ENCODE results near the gene PIAS4. TPM values are rescaled to one million over a fixed set of nuclear protein-coding genes. Genes with fewer than 3 reads are reported as not detected.
A peak's percentile ranks its signal among the peaks of the same experiment; 100 is the strongest.

Gene PIAS4
- total and polyA plus RNA-seq, 10 of the 15 experiments (the other 5 are each of a cell fraction or from before 2014, with no cell fraction given) = 0.13 to 25.1 (median 11.3) TPM

DNA sequence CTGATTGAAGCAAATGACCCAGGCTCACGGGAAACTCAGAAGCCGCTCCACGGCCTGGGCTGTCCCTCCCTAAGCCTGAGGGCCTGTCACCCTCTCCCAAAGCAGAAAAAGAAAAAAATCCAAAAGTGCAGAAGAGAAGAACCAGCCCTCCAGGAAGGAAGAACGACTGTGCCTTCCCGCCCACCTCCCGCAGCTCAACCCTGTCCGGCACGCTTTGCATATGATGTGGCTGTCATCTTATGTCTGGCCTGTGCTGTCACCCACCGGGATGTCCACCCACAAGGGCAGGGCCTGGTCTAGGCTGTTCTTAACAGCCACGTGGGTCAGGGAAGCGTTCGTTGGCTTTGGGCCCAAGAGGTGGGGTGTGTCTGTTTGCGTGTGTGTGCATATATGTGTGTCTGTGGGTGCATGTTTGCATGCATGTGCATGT lies 45.5 kb downstream of the PIAS4 start:
- CTCF ChIA-PET = no interaction called here
- H3K4me3 ChIP-seq = no peak overlapping the region
- H3K36me3 ChIP-seq (ENCODE audit: control insufficient read depth in 2 of 2, insufficient read depth in 2 of 2, low read length in 1 of 2) = peaks cover 27 to 52% of the 10 kb centered on the region in 2 experiments
- peaks cover 13% of the 10 kb centered on the region; the same call in 1 of the 2 replicates for H4K20me1 ChIP-seq (ENCODE audit: control insufficient read depth, insufficient read depth)
- RAD21 ChIA-PET (ENCODE audit: unreplicated experiment) = no interaction called here
- H3K79me2 ChIP-seq (ENCODE audit: control insufficient read depth, insufficient read depth, low read length) = peaks cover 56% of the 10 kb centered on the region
- ATAC-seq = peak; percentile 13; the same call in 1 of the 3 replicates
- POLR2A ChIA-PET = interaction anchor here (0.5 kb wide), 1 partner anchor 52 kb away, joined by 6 read pairs; no protein-coding TSS in a partner anchor
- H3K4me2 ChIP-seq (ENCODE audit: control insufficient read depth, insufficient read depth) = peak overlapping the region; percentile 27
- in situ Hi-C loops (cut with MboI) (no loop called here), intact Hi-C loops (cut with micrococcal nuclease; ENCODE audit: unreplicated experiment) (no loop called here)
- H3K4me1 ChIP-seq (ENCODE audit: control insufficient read depth, insufficient read depth, low read length) = peaks cover 3% of the 10 kb centered on the region; the same call in 1 of the 2 replicates
- no peaks in the 10 kb centered on the region for H3K9me3 ChIP-seq (replicated peaks; ENCODE audit: control insufficient read depth, insufficient read depth, low read length)
- TF ChIP-seq EP300 (IDR thresholded peaks at IDR 0.05; ENCODE audit: borderline replicate concordance in 1 of 2, control insufficient read depth in 1 of 2, low read depth in 2 of 2, low read length in 2 of 2) = no peak
- TF ChIP-seq, protein P1, sequence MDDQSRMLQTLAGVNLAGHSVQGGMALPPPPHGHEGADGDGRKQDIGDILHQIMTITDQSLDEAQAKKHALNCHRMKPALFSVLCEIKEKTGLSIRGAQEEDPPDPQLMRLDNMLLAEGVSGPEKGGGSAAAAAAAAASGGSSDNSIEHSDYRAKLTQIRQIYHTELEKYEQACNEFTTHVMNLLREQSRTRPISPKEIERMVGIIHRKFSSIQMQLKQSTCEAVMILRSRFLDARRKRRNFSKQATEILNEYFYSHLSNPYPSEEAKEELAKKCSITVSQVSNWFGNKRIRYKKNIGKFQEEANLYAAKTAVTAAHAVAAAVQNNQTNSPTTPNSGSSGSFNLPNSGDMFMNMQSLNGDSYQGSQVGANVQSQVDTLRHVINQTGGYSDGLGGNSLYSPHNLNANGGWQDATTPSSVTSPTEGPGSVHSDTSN (IDR thresholded peaks at IDR 0.05; ENCODE audit: insufficient replicate concordance, low read depth, low read length) = peak; percentile 41
- H3K27me3 ChIP-seq (replicated peaks in 1 of 2; ENCODE audit: control insufficient read depth in 2 of 2, insufficient read depth in 2 of 2, low read length in 1 of 2) = no peaks in the 10 kb centered on the region
- DNase-seq (ENCODE audit: low read depth, low spot score) = no peak
- no peak for FAIRE-seq
- no peak overlapping the region for H3K27ac ChIP-seq (ENCODE audit: control insufficient read depth, insufficient read depth)
- no peak overlapping the region for H3K9ac ChIP-seq (ENCODE audit: control insufficient read depth, insufficient read depth, low read length)
- SMC1A ChIA-PET (ENCODE audit: uncharacterized antibody, unreplicated experiment) = no interaction called here
- no peak overlapping the region for H2AFZ ChIP-seq (ENCODE audit: control insufficient read depth, low read depth, low read length)
- WGBS (ENCODE audit: insufficient coverage, insufficient replicate concordance, low lambda C conversion rate, missing lambda C conversion rate) = 12% methylated on average over 13 of the region's 13 CpGs
- BruUV-seq (replicated peaks) = no TSS peak

DNA sequence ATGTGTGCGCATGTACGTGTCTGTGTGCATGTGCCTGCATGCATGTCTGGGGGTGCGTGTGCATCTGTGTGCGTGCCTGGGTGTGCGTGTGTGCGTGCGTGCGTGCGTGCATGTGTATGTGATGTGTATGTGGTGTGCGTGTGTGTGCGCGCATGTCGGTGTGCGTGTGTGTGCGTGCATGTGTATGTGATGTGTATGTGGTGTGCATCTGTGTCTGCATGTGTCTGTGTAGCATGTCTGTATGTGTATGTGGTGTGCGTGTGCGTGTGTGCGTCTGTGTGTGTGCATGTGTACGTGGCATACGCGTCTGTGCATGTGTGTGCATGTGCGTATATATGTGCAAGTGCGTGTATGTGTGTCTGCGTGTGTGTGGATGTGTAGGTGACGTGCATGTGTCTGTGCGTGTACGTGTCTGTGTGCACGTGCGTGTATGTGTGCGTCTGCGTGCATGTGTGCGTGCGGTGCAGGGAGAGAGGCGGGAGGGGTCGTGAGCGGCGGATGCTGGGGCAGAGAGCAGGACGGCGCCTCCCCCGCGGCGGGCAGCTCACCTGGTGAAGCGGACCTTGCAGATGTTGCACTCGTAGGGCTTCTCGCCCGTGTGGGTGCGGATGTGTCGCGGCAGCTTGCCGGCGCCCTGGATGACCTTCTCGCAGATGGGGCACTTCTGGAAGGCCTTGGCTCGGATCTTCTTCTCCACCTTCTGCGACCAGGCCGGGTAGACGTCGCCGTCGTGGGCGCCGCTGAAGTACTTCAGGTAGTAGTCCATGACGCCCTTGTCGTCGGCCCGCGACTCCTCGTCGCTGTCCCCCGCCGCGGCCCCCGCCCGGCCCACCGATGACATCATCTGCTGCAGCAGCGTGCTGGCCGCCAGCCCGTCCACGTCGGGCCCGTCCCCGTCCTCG lies 46.1 kb downstream of the PIAS4 start:
- Histone ChIP-seq H3K9me3 (replicated peaks; ENCODE audit: control insufficient read depth, insufficient read depth, low read length) (no peaks in the 10 kb centered on the region), H3K36me3 (ENCODE audit: control insufficient read depth in 2 of 2, insufficient read depth in 2 of 2, low read length in 1 of 2) (peaks cover 27 to 50% of the 10 kb centered on the region in 2 experiments)
- TF ChIP-seq TCF3 (IDR thresholded peaks at IDR 0.05; ENCODE audit: borderline replicate concordance, insufficient read depth, low read depth, low read length) (peak; percentile 78), TBL1XR1 (IDR thresholded peaks at IDR 0.05; ENCODE audit: low read depth, low read length) (no peak), NFIC (IDR thresholded peaks at IDR 0.05; ENCODE audit: low read depth, low read length) (peak; percentile 54; the same call in 1 of the 2 replicates), BACH1 (IDR thresholded peaks at IDR 0.05; ENCODE audit: borderline replicate concordance) (no peak), POLR2AphosphoS5 (IDR thresholded peaks at IDR 0.05; ENCODE audit: low read length) (peak; percentile 60; the same call in 1 of the 2 replicates), ASH2L (IDR thresholded peaks at IDR 0.05; ENCODE audit: borderline replicate concordance, low read depth) (no peak)
- TF ChIP-seq, protein P2, sequence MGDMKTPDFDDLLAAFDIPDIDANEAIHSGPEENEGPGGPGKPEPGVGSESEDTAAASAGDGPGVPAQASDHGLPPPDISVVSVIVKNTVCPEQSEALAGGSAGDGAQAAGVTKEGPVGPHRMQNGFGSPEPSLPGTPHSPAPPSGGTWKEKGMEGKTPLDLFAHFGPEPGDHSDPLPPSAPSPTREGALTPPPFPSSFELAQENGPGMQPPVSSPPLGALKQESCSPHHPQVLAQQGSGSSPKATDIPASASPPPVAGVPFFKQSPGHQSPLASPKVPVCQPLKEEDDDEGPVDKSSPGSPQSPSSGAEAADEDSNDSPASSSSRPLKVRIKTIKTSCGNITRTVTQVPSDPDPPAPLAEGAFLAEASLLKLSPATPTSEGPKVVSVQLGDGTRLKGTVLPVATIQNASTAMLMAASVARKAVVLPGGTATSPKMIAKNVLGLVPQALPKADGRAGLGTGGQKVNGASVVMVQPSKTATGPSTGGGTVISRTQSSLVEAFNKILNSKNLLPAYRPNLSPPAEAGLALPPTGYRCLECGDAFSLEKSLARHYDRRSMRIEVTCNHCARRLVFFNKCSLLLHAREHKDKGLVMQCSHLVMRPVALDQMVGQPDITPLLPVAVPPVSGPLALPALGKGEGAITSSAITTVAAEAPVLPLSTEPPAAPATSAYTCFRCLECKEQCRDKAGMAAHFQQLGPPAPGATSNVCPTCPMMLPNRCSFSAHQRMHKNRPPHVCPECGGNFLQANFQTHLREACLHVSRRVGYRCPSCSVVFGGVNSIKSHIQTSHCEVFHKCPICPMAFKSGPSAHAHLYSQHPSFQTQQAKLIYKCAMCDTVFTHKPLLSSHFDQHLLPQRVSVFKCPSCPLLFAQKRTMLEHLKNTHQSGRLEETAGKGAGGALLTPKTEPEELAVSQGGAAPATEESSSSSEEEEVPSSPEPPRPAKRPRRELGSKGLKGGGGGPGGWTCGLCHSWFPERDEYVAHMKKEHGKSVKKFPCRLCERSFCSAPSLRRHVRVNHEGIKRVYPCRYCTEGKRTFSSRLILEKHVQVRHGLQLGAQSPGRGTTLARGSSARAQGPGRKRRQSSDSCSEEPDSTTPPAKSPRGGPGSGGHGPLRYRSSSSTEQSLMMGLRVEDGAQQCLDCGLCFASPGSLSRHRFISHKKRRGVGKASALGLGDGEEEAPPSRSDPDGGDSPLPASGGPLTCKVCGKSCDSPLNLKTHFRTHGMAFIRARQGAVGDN (IDR thresholded peaks at IDR 0.05) = no peak

More for the DNA sequence above, 46.1 kb downstream of the PIAS4 start:
- Histone ChIP-seq H3K4me3 (no peak overlapping the region), H3K79me2 (ENCODE audit: control insufficient read depth, insufficient read depth, low read length) (peaks cover 61% of the 10 kb centered on the region), H2AFZ (ENCODE audit: control insufficient read depth, low read depth, low read length) (no peak overlapping the region), H3K4me1 (ENCODE audit: control insufficient read depth, insufficient read depth, low read length) (peaks cover 6% of the 10 kb centered on the region; the same call in 1 of the 2 replicates), H3K4me2 (ENCODE audit: control insufficient read depth, insufficient read depth) (peak overlapping the region; percentile 27; the same call in 1 of the 2 replicates), H4K20me1 (ENCODE audit: control insufficient read depth, insufficient read depth) (peaks cover 13% of the 10 kb centered on the region; the same call in 1 of the 2 replicates), H3K9ac (ENCODE audit: control insufficient read depth, insufficient read depth, low read length) (no peak overlapping the region), H3K27ac (ENCODE audit: control insufficient read depth, insufficient read depth) (no peak overlapping the region), H3K27me3 (replicated peaks in 1 of 2; ENCODE audit: control insufficient read depth in 2 of 2, insufficient read depth in 2 of 2, low read length in 1 of 2) (no peaks in the 10 kb centered on the region)
- SMC1A ChIA-PET (ENCODE audit: uncharacterized antibody, unreplicated experiment) = no interaction called here
- RAD21 ChIA-PET (ENCODE audit: unreplicated experiment) = no interaction called here
- DNase-seq (ENCODE audit: low read depth, low spot score) = no peak
- WGBS (ENCODE audit: insufficient coverage, insufficient replicate concordance, low lambda C conversion rate, missing lambda C conversion rate) = 96% methylated on average over 57 of the region's 82 CpGs
- no peak for ATAC-seq
- in situ Hi-C loops (cut with MboI) = no loop called here
- BruUV-seq (replicated peaks) = no TSS peak
- intact Hi-C loops (cut with micrococcal nuclease; ENCODE audit: unreplicated experiment) = no loop called here
- CTCF ChIA-PET = no interaction called here
- FAIRE-seq = no peak
- POLR2A ChIA-PET = interaction anchor here (0.5 kb wide), 1 partner anchor 53 kb away, joined by 6 read pairs; no protein-coding TSS in a partner anchor
